HEK293 (cell line): ENCODE data around the gene ABTB2.

Experiments
- CTCF ChIA-PET: fragments of 350-600 bp; formaldehyde crosslinking; extraction: SDS; loops from one replicate; lab custom pipeline; 2021; ENCODE audit warnings: antibody characterized with exemption; lab: Yijun Ruan, JAX
- POLR2A ChIA-PET: fragments of 300-600 bp; formaldehyde crosslinking; extraction: SDS; loops from one replicate; lab custom pipeline; 2020; ENCODE audit warnings: antibody characterized with exemption, inconsistent platforms; lab: Yijun Ruan, JAX
- H3K27ac ChIP-seq: fragments of 200-500 bp; sonication (Bioruptor generic); 2 replicates; pipeline ENCODE4 v1.5.1; 2014; ENCODE audit warnings: low read depth, low read length, control low read depth, inconsistent platforms; ENCODE audit errors: extremely low read depth
- H3K36me3 ChIP-seq, 2 experiments: fragments of 200-500 bp in 1 of 2; sonication (Bioruptor generic) in 1 of 2; 1 replicate in 1 of 2; 2 replicates in 1 of 2; pipeline ENCODE4 v1.5.1; 2014 to 2017; ENCODE audit warnings: inconsistent platforms in 2 of 2, low read length in 2 of 2; ENCODE audit not compliant: control insufficient read depth in 2 of 2, insufficient read depth in 1 of 2
- H3K4me1 ChIP-seq: fragments of 200-500 bp; sonication (Bioruptor generic); 2 replicates; pipeline ENCODE4 v1.5.1; 2014; ENCODE audit warnings: mild to moderate bottlenecking, low read length, inconsistent platforms; ENCODE audit not compliant: control insufficient read depth, insufficient read depth
- H3K4me3 ChIP-seq: 2 replicates; pipeline ENCODE4 v1.5.1; 2011; ENCODE audit warnings: low read depth, mild to moderate bottlenecking, control low read depth, low read length, moderate library complexity
- H3K9me3 ChIP-seq: fragments of 200-500 bp; sonication (Bioruptor generic); 2 replicates; pipeline ENCODE4 v1.5.1; 2014; ENCODE audit warnings: low read depth, low read length, inconsistent platforms; ENCODE audit not compliant: control insufficient read depth, insufficient read depth
- EGR2 ChIP-seq: fragments of 450-650 bp; formaldehyde crosslinking; IDR thresholded peaks from 2 replicates; pipeline ENCODE4 v1.5.1; 2016; ENCODE audit warnings: low read depth, missing biosample characterization, missing genetic modification characterization
- HOXC10 ChIP-seq: sonication (generic); formaldehyde crosslinking; IDR thresholded peaks from 2 replicates; pipeline ENCODE4 v1.8.1; 2023; ENCODE audit warnings: mild to moderate bottlenecking, missing genetic modification reagents
- MZF1 ChIP-seq: fragments of 450-650 bp; formaldehyde crosslinking; IDR thresholded peaks from 2 replicates; pipeline ENCODE4 v1.5.1; 2017; ENCODE audit warnings: missing biosample characterization, missing genetic modification characterization, borderline replicate concordance
- SETDB1 ChIP-seq: IDR thresholded peaks from one replicate; pipeline ENCODE4 v1.6.1; 2017; ENCODE audit warnings: mild to moderate bottlenecking, low read length, moderate library complexity, mixed read lengths; ENCODE audit not compliant: insufficient read length
- TRIM28 ChIP-seq: IDR thresholded peaks from 2 replicates; pipeline ENCODE4 v1.6.1; 2011; ENCODE audit warnings: low read length, control low read depth, borderline replicate concordance
- YY2 ChIP-seq: fragments of 450-650 bp; formaldehyde crosslinking; IDR thresholded peaks from 2 replicates; pipeline ENCODE4 v1.5.1; 2016; ENCODE audit warnings: missing biosample characterization, missing genetic modification characterization
- ZBTB1 ChIP-seq: fragments of 450-650 bp; formaldehyde crosslinking; IDR thresholded peaks from 2 replicates; pipeline ENCODE4 v1.5.1; 2016; ENCODE audit warnings: missing biosample characterization, missing genetic modification characterization
- ZNF133 ChIP-seq: fragments of 450-650 bp; formaldehyde crosslinking; IDR thresholded peaks from 2 replicates; pipeline ENCODE4 v1.5.1; 2016; ENCODE audit warnings: missing biosample characterization, missing genetic modification characterization
- ZNF184 ChIP-seq: fragments of 450-650 bp; IDR thresholded peaks from 2 replicates; pipeline ENCODE4 v1.5.1; 2018; ENCODE audit warnings: missing biosample characterization, mild to moderate bottlenecking, missing genetic modification characterization
- ZNF266 ChIP-seq: fragments of 450-650 bp; formaldehyde crosslinking; IDR thresholded peaks from 2 replicates; pipeline ENCODE4 v1.5.1; 2016; ENCODE audit warnings: missing biosample characterization, missing genetic modification characterization, low read depth
- ZNF350 ChIP-seq: fragments of 450-650 bp; formaldehyde crosslinking; IDR thresholded peaks from 2 replicates; pipeline ENCODE4 v1.5.0; 2017; ENCODE audit warnings: missing biosample characterization, mild to moderate bottlenecking, missing genetic modification characterization
- ZNF510 ChIP-seq: fragments of 450-650 bp; formaldehyde crosslinking; IDR thresholded peaks from 2 replicates; pipeline ENCODE4 v1.5.1; 2018; ENCODE audit warnings: mild to moderate bottlenecking, missing genetic modification characterization, missing biosample characterization; ENCODE audit not compliant: insufficient replicate concordance
- ZNF549 ChIP-seq: fragments of 450-650 bp; IDR thresholded peaks from 2 replicates; pipeline ENCODE4 v1.5.1; 2018; ENCODE audit warnings: missing biosample characterization, missing genetic modification characterization, mild to moderate bottlenecking, inconsistent platforms, moderate library complexity
- ZNF571 ChIP-seq: fragments of 450-650 bp; formaldehyde crosslinking; IDR thresholded peaks from 2 replicates; pipeline ENCODE4 v1.5.0; 2017; ENCODE audit warnings: missing biosample characterization, missing genetic modification characterization
- ZNF677 ChIP-seq: fragments of 450-650 bp; IDR thresholded peaks from 2 replicates; pipeline ENCODE4 v1.5.0; 2018; ENCODE audit warnings: missing biosample characterization, mild to moderate bottlenecking, missing genetic modification characterization, moderate library complexity
- ZNF747 ChIP-seq: fragments of 450-650 bp; formaldehyde crosslinking; IDR thresholded peaks from 2 replicates; pipeline ENCODE4 v1.5.1; 2016; ENCODE audit warnings: missing biosample characterization, missing genetic modification characterization
- TF ChIP-seq, protein P1 (sequence below): fragments of 450-650 bp; formaldehyde crosslinking; IDR thresholded peaks from 2 replicates; pipeline ENCODE4 v1.5.1; 2016; ENCODE audit warnings: missing biosample characterization, missing genetic modification characterization
- TF ChIP-seq, protein P2 (sequence below): fragments of 450-650 bp; formaldehyde crosslinking; IDR thresholded peaks from 2 replicates; pipeline ENCODE4 v1.5.1; 2016; ENCODE audit warnings: missing biosample characterization, missing genetic modification characterization
- TF ChIP-seq, protein P3 (sequence below): fragments of 450-650 bp; formaldehyde crosslinking; IDR thresholded peaks from 2 replicates; pipeline ENCODE4 v1.5.1; 2017; ENCODE audit warnings: missing biosample characterization, missing genetic modification characterization
- TF ChIP-seq, protein P4 (sequence below): fragments of 450-650 bp; formaldehyde crosslinking; IDR thresholded peaks from 2 replicates; pipeline ENCODE4; 2016; ENCODE audit warnings: missing biosample characterization, missing genetic modification characterization
- TF ChIP-seq, protein P5 (sequence below): fragments of 450-650 bp; formaldehyde crosslinking; IDR thresholded peaks from 2 replicates; pipeline ENCODE4 v1.5.1; 2016; ENCODE audit warnings: missing biosample characterization, missing genetic modification characterization
- TF ChIP-seq, protein P6 (sequence below): fragments of 450-650 bp; formaldehyde crosslinking; IDR thresholded peaks from 2 replicates; pipeline ENCODE4 v1.5.1; 2016; ENCODE audit warnings: missing biosample characterization, missing genetic modification characterization
- TF ChIP-seq, protein P7 (sequence below): fragments of 450-650 bp; formaldehyde crosslinking; IDR thresholded peaks from 2 replicates; pipeline ENCODE4 v1.5.1; 2016; ENCODE audit warnings: missing biosample characterization, missing genetic modification characterization, borderline replicate concordance

The ABTB2 gene

DNA sequence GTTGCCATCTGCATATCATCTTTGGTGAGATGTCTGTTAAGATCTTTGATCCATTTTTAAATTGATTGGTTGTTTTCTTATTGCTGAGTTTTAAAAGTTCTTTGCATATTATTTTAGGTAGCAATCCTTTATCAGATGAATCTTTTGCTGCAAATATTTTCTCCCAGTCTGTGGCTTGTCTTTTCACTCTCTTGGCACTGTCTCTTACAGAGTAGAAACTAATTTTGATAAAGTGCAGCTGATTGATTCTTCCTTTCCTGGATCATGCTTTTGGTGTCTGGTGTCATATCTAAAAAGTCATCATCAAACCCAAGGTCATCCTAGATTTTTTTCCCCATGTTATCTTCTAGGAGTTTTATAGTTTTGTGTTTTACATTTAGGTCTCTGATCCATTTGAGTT is 139.7 kb downstream of the ABTB2 start:
- H3K4me3 ChIP-seq = no peak overlapping the region
- TF ChIP-seq MZF1 (tag by site-specific recombination) = no peak
- no peak for TF ChIP-seq ZNF266
- TF ChIP-seq ZNF184 (tag by site-specific recombination) = no peak
- no peak for TF ChIP-seq ZNF549
- no peak for TF ChIP-seq EGR2
- TF ChIP-seq, protein P1, sequence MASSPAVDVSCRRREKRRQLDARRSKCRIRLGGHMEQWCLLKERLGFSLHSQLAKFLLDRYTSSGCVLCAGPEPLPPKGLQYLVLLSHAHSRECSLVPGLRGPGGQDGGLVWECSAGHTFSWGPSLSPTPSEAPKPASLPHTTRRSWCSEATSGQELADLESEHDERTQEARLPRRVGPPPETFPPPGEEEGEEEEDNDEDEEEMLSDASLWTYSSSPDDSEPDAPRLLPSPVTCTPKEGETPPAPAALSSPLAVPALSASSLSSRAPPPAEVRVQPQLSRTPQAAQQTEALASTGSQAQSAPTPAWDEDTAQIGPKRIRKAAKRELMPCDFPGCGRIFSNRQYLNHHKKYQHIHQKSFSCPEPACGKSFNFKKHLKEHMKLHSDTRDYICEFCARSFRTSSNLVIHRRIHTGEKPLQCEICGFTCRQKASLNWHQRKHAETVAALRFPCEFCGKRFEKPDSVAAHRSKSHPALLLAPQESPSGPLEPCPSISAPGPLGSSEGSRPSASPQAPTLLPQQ (tag by site-specific recombination) = no peak
- TF ChIP-seq ZBTB1 (tag by site-specific recombination) = no peak
- TF ChIP-seq SETDB1 = no peak
- no peak for TF ChIP-seq ZNF133 (tag by site-specific recombination)
- TF ChIP-seq, protein P2, sequence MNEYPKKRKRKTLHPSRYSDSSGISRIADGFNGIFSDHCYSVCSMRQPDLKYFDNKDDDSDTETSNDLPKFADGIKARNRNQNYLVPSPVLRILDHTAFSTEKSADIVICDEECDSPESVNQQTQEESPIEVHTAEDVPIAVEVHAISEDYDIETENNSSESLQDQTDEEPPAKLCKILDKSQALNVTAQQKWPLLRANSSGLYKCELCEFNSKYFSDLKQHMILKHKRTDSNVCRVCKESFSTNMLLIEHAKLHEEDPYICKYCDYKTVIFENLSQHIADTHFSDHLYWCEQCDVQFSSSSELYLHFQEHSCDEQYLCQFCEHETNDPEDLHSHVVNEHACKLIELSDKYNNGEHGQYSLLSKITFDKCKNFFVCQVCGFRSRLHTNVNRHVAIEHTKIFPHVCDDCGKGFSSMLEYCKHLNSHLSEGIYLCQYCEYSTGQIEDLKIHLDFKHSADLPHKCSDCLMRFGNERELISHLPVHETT (tag by site-specific recombination) = no peak
- no peak for TF ChIP-seq ZNF747 (tag by site-specific recombination)
- TF ChIP-seq, protein P3, sequence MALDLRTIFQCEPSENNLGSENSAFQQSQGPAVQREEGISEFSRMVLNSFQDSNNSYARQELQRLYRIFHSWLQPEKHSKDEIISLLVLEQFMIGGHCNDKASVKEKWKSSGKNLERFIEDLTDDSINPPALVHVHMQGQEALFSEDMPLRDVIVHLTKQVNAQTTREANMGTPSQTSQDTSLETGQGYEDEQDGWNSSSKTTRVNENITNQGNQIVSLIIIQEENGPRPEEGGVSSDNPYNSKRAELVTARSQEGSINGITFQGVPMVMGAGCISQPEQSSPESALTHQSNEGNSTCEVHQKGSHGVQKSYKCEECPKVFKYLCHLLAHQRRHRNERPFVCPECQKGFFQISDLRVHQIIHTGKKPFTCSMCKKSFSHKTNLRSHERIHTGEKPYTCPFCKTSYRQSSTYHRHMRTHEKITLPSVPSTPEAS (tag by site-specific recombination) = no peak
- no peak for TF ChIP-seq YY2 (tag by site-specific recombination)
- TF ChIP-seq, protein P4, sequence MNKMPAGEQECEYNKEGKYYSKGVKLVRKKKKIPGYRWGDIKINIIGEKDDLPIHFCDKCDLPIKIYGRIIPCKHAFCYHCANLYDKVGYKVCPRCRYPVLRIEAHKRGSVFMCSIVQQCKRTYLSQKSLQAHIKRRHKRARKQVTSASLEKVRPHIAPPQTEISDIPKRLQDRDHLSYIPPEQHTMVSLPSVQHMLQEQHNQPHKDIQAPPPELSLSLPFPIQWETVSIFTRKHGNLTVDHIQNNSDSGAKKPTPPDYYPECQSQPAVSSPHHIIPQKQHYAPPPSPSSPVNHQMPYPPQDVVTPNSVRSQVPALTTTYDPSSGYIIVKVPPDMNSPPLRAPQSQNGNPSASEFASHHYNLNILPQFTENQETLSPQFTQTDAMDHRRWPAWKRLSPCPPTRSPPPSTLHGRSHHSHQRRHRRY (tag by site-specific recombination) = no peak
- no peaks in the 10 kb centered on the region for H3K9me3 ChIP-seq
- H3K36me3 ChIP-seq = no peaks in the 10 kb centered on the region
- no peak overlapping the region for H3K27ac ChIP-seq
- POLR2A ChIA-PET = no interaction called here
- CTCF ChIA-PET = no interaction called here
- H3K4me1 ChIP-seq = peaks cover 8% of the 10 kb centered on the region

DNA sequence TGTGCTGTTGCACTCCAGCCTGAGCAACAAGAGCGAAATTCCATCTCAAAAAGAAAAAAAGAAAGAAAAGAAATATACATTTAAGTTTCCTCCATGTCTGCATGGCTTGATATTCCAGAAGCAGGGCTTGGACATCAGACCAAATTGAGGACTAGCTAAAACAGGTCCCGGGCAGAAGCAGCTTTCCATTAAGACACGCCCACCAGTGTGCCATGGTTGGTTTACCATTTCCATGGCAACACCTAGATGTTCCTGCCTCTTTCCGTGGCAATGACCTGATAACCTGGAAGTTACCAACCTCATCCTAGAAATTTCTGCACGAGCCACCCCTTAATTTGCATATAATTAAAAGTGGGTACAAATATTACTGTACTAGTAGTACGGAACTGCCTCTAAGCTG is 141.1 kb downstream of the ABTB2 start:
- Histone ChIP-seq H3K4me1 (peaks cover 4% of the 10 kb centered on the region; the same call in 1 of the 2 replicates), H3K4me3 (no peak overlapping the region), H3K9me3 (no peaks in the 10 kb centered on the region), H3K27ac (no peak overlapping the region), H3K36me3 (no peaks in the 10 kb centered on the region)
- POLR2A ChIA-PET = no interaction called here
- CTCF ChIA-PET = interaction anchor here (0.7 to 1.3 kb wide), 2 partner anchors 9 to 42 kb away, joined by 3 read pairs; no protein-coding TSS in a partner anchor
- TF ChIP-seq ZNF510 (no peak), ZNF571 (tag by site-specific recombination) (no peak), ZNF677 (tag by site-specific recombination) (no peak), ZNF350 (tag by site-specific recombination) (no peak), TRIM28 (no peak), HOXC10 (CRISPR knock-in tag) (no peak)
- TF ChIP-seq, protein P5, sequence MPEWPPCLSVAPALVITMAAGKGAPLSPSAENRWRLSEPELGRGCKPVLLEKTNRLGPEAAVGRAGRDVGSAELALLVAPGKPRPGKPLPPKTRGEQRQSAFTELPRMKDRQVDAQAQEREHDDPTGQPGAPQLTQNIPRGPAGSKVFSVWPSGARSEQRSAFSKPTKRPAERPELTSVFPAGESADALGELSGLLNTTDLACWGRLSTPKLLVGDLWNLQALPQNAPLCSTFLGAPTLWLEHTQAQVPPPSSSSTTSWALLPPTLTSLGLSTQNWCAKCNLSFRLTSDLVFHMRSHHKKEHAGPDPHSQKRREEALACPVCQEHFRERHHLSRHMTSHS (tag by site-specific recombination) = no peak
- TF ChIP-seq, protein P6, sequence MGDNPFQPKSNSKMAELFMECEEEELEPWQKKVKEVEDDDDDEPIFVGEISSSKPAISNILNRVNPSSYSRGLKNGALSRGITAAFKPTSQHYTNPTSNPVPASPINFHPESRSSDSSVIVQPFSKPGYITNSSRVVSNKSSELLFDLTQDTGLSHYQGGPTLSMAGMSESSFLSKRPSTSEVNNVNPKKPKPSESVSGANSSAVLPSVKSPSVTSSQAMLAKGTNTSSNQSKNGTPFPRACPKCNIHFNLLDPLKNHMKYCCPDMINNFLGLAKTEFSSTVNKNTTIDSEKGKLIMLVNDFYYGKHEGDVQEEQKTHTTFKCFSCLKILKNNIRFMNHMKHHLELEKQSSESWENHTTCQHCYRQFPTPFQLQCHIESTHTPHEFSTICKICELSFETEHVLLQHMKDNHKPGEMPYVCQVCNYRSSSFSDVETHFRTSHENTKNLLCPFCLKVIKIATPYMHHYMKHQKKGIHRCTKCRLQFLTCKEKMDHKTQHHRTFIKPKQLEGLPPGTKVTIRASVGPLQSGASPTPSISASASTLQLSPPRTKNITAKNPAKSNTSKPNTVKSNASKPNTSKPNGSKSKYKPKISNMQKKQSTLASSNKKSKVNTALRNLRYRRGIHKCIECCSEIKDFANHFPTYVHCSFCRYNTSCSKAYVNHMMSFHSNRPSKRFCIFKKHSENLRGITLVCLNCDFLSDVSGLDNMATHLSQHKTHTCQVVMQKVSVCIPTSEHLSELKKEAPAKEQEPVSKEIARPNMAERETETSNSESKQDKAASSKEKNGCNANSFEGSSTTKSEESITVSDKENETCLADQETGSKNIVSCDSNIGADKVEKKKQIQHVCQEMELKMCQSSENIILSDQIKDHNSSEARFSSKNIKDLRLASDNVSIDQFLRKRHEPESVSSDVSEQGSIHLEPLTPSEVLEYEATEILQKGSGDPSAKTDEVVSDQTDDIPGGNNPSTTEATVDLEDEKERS (tag by site-specific recombination) = no peak
- TF ChIP-seq, protein P7, sequence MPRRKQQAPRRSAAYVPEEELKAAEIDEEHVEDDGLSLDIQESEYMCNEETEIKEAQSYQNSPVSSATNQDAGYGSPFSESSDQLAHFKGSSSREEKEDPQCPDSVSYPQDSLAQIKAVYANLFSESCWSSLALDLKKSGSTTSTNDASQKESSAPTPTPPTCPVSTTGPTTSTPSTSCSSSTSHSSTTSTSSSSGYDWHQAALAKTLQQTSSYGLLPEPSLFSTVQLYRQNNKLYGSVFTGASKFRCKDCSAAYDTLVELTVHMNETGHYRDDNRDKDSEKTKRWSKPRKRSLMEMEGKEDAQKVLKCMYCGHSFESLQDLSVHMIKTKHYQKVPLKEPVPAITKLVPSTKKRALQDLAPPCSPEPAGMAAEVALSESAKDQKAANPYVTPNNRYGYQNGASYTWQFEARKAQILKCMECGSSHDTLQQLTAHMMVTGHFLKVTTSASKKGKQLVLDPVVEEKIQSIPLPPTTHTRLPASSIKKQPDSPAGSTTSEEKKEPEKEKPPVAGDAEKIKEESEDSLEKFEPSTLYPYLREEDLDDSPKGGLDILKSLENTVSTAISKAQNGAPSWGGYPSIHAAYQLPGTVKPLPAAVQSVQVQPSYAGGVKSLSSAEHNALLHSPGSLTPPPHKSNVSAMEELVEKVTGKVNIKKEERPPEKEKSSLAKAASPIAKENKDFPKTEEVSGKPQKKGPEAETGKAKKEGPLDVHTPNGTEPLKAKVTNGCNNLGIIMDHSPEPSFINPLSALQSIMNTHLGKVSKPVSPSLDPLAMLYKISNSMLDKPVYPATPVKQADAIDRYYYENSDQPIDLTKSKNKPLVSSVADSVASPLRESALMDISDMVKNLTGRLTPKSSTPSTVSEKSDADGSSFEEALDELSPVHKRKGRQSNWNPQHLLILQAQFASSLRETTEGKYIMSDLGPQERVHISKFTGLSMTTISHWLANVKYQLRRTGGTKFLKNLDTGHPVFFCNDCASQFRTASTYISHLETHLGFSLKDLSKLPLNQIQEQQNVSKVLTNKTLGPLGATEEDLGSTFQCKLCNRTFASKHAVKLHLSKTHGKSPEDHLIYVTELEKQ = no peak
